ENCODE data around the gene DENND1A.

DNA sequence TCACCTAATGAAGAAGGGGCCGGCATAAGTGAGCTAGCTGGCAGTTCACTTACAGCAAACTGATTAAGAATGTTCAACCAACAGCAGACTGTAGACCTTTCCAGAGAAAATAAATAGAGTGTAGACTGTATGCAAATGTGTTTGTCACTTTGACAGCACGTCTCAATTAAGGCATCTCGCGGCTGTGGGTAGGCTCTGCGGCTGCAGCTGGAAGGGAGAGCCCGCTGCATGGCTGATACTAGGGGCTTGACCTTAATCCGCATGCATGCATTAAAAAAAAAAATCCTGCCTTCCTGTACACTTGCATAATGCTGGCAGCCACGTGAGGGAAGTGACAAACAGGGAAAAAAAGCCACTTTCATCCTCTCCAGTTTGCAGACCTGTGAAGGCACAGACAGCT is 491.6 kb downstream of the DENND1A start:
- TF ChIP-seq POLR2A (IDR thresholded peaks at IDR 0.05) (no peak), POLR2AphosphoS5 (IDR thresholded peaks at IDR 0.05) (no peak)
- TF ChIP-seq, protein P1, sequence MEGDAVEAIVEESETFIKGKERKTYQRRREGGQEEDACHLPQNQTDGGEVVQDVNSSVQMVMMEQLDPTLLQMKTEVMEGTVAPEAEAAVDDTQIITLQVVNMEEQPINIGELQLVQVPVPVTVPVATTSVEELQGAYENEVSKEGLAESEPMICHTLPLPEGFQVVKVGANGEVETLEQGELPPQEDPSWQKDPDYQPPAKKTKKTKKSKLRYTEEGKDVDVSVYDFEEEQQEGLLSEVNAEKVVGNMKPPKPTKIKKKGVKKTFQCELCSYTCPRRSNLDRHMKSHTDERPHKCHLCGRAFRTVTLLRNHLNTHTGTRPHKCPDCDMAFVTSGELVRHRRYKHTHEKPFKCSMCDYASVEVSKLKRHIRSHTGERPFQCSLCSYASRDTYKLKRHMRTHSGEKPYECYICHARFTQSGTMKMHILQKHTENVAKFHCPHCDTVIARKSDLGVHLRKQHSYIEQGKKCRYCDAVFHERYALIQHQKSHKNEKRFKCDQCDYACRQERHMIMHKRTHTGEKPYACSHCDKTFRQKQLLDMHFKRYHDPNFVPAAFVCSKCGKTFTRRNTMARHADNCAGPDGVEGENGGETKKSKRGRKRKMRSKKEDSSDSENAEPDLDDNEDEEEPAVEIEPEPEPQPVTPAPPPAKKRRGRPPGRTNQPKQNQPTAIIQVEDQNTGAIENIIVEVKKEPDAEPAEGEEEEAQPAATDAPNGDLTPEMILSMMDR (IDR thresholded peaks at IDR 0.05), result no peak
